GM11168 (cell line): ENCODE results near the gene FABP6.
"Not testable (repeated sequence)": the region's sequence is repeated elsewhere in the genome, so short reads cannot be mapped to it uniquely, and the experiment has no call there.

ENCODE experiments used
- in situ Hi-C: fragments of 300-500 bp; cut with MboI; formaldehyde crosslinking; loops from one replicate; pipeline ENCODE4 v1.12.0; 2022; ENCODE audit warnings: low sequenced_read_pairs; ENCODE audit not compliant: unreplicated experiment

FABP6 gene

GRCh38 chr5:160229190-160229742, at the start of gene FABP6:
FABP6 (plus strand) TSS chr5:160229506; CDS start chr5:160229558, 52 bp downstream.
- in situ Hi-C loops: no loop called here

GRCh38 chr5:160180931-160181330, 48.4 kb upstream of the FABP6 start:
- in situ Hi-C loops: no loop called here

DNA sequence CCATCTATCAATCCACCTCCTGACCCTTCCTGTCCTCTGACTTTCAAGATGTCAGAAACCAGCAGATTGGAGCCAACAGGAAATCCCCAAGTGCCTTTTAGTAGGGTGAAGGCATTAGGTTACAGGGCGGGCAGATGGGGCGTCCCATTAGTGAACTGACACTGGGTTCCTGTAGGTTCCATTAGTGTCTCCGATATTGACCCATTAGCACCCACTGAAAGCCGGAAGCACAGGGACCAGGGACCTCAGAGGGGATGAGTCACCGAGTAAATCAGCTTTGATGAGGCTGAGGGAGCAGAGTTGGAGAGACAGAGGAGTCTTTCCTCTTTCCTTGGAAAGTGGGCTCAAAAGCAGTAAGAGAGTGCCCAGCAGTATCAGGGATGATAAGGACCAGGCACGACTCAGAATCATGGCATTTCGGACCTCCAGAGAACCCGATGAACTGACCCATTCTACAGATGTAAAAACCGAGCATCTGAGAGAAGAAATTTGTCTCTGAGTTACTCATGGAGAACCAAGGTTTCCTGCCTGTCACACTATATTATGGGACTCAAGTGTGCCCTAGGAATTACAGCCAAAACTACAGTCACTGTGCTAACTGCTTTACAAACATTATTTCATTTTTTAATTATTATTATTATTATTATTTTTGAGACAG, 47.2 kb upstream of the FABP6 start:
- in situ Hi-C loops: no loop called here

DNA sequence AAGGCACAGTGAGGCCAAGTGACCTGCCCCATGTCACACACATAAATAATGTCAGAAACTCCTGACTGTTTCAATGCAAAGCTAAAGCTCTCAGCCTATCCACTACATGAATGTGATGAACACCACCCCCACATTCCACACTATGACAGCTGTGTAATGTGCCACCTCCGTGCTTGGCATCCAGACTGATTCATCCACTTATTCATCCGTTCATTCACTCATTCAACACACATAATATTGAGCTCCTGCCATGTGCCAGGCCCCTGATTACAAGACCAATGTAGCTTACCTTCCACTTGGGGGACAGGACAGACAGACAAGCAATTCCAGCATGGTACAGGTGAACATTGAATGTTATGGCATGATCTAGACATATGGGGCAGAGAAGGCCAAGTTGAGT, 46.2 kb upstream of the FABP6 start:
- in situ Hi-C loops: no loop called here

GRCh38 chr5:160185626-160186360, 43.5 kb upstream of the FABP6 start:
- in situ Hi-C loops: no loop called here

- in situ Hi-C loops: no loop called here
Observed at GRCh38 chr5:160186480-160186879, 42.8 kb upstream of the FABP6 start.

DNA sequence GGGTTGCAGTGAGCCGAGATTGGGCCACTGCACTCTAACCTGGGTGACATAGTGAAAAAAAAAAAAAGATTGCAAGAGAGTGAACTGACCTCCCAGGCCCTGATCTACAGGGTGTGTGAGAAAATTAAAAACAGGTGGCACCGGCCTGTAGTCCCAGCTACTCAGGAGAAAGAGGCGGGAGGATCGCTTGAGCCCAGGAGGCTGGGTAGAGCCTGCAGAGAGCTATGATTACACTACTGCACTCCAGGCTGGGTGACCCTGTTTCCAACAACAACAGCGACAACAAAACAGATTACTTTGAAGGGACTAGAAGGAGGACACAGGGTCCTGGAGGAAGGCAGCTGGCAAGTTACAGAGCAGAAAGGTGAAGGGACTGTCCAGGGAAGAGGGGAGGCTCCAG, 42.2 kb upstream of the FABP6 start:
- in situ Hi-C loops: no loop called here

GRCh38 chr5:160188141-160189015, 40.9 kb upstream of the FABP6 start:
- in situ Hi-C loops: no loop called here

DNA sequence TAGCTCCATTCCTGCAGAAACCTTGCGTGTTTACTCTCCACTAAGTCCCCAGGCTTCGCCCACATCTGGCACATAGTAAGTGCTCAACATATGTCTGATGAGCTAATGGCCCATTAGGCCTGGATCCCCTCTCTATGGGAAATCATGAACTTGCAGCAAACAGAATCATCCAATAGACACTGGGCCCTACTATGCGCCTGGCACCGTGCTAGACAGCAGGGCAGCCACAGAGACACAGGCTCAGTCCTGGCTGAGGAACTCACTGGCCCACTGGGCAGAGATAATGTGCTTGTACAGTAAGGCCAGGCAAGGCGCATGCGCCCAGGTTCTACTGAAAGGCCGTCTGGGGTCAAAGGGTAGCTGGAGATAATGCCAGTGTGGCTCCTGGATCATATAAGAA, 36.9 kb upstream of the FABP6 start:
- in situ Hi-C loops: no loop called here

DNA sequence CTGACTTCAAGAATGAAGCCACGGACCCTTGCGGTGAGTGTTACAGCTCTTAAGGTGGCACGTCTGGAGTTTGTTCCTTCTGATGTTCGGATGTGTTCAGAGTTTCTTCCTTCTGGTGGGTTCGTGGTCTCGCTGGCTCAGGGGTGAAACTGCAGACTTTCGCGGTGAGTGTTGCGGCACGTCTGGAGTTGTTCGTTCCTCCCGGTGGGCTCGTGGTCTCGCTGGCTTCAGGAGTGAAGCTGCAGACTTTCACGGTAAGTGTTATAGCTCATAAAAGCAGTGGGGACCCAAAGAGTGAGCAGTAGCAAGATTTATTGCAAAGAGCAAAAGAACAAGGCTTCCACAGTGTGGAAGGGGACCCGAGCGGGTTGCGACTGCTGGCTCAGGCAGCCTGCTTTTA, 36.2 kb upstream of the FABP6 start:
- in situ Hi-C loops: not testable (repeated sequence)

- in situ Hi-C loops: not testable (repeated sequence)
Observed at GRCh38 chr5:160193790-160194189, 35.5 kb upstream of the FABP6 start.

GRCh38 chr5:160197341-160198144, 31.8 kb upstream of the FABP6 start:
- in situ Hi-C loops: no loop called here

- in situ Hi-C loops: no loop called here
Observed at GRCh38 chr5:160198146-160198545, 31.2 kb upstream of the FABP6 start.

- in situ Hi-C loops: no loop called here
Observed at GRCh38 chr5:160198841-160199409, 30.4 kb upstream of the FABP6 start.

DNA sequence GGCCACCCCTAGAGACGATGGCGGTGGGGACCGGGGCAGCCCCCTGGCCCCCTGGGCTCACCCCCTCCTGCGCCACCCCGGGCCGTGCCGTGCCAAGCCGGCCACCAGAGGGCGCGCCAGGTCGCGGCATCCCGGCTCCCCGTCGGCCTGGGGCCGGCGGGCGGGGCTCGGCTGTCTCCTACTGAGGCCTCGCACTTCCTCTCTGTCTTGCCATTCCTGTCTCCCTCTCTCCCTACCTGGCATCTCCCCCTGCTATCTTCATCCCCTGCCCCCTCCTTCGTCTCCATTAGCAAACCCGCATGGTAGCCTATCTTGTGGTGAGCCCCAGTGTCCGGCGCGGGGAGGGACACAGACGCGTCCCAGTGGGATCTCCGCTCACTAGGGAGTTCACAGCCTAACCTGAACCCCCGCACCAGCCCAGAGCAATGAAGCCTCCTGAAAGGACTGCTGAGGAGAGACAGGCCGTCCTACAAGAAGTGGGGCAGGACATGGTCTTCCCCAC, 29.8 kb upstream of the FABP6 start:
- in situ Hi-C loops: no loop called here

GRCh38 chr5:160207061-160207460, 22.2 kb upstream of the FABP6 start:
- in situ Hi-C loops: no loop called here

DNA sequence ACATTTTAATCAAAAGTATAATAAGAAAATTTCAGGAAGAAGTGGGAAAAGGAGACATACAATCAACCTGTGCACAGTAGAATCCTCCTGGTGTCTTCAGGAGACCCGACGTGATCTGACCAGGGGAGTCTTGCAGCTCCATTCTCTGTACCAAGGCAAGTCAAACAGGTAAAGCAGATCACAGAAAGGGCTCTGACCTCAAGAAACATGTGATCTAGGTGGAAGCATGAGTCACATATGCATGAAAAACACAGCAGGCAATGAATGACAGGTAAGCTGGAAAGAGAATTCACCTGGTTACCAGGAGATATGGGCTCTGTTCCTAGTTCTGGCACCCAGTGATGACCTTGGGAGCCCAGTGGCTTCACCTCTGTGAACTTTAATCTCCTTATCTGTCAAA, 19.4 kb upstream of the FABP6 start:
- in situ Hi-C loops: no loop called here

DNA sequence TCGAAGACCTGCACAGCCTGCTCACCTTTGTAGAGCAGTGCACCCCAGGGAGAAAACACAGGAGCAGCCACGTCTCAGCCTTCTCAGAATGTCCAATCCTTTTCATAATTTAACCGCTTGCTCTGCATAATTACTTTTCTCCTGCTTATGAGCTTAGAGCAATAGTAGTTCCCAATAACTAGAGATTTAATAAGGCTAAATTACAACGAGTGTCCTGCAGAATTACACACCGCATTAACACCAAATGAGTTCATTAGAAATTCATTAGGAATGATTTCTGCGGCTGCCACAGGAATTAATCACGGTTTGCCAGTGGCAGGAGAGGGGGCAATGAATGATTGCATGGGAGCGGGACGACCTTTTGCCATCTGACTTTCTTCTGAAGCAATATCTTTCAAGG, 18.7 kb upstream of the FABP6 start:
- in situ Hi-C loops: no loop called here

GRCh38 chr5:160211352-160211751, 18.0 kb upstream of the FABP6 start:
- in situ Hi-C loops: no loop called here
